Liver (tissue), 3 donors: ENCODE results near the gene WSCD1.

Experiments used
- EGR1 ChIP-seq, 2 donors: IDR thresholded peaks; 2 replicates each; pipeline ENCODE4 v1.6.1; 2016 to 2018; ENCODE audit warnings: antibody characterized with exemption in 2 of 2, low read depth in 2 of 2
- RAD21 ChIP-seq, 2 donors: IDR thresholded peaks; 2 replicates each; pipeline ENCODE4 v1.6.1; 2016; ENCODE audit warnings: antibody characterized with exemption in 2 of 2, mild to moderate bottlenecking in 2 of 2
- RXRA ChIP-seq, 2 donors: IDR thresholded peaks; 2 replicates each; pipeline ENCODE4 v1.6.1; 2017 to 2018; ENCODE audit warnings: antibody characterized with exemption in 2 of 2, mild to moderate bottlenecking in 1 of 2
- SP1 ChIP-seq: IDR thresholded peaks from 2 replicates; pipeline ENCODE4 v1.6.1; 2018; ENCODE audit warnings: antibody characterized with exemption, mild to moderate bottlenecking
- TAF1 ChIP-seq: conservative IDR thresholded peaks from 2 replicates; pipeline ENCODE4 v1.6.1; 2016; ENCODE audit warnings: antibody characterized with exemption, mild to moderate bottlenecking
- YY1 ChIP-seq: IDR thresholded peaks from 2 replicates; pipeline ENCODE4 v1.6.1; 2016; ENCODE audit warnings: antibody characterized with exemption, mild to moderate bottlenecking
- TF ChIP-seq, protein P1 (sequence below): fragments of 150-350 bp; IDR thresholded peaks from 2 replicates; pipeline ENCODE4 v1.5.1; 2017; ENCODE audit warnings: improper control_type of control experiment, low read depth, low read length; ENCODE audit not compliant: missing input control
- TF ChIP-seq, protein P2 (sequence below): IDR thresholded peaks from 2 replicates; pipeline ENCODE4 v1.6.1; 2016; ENCODE audit warnings: antibody characterized with exemption
- TF ChIP-seq, protein P3 (sequence below): IDR thresholded peaks from 2 replicates; pipeline ENCODE4 v1.6.1; 2016; ENCODE audit warnings: antibody characterized with exemption
- donor health status: healthy.
- donor health status: healthy.

DNA sequence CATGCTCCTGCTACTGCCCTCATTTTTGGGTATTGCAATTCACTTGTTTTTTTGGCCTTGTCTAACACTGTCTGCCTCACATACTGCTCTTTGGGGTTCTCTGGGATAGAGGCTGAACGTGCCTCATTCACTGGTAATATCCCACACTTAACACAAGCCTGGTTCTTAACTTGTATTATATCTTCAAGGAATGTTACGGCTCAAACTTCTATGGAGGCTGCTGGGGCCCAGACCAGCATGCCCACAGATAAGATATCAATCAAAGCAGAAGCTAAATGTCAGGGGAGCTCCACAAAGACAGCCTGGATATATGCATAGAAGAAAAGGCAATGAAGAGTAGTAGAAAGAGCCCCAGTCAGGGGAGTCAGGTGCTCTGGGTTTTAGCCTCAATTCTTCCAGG lies 103.5 kb downstream of the WSCD1 start:
- TF ChIP-seq, protein P1, sequence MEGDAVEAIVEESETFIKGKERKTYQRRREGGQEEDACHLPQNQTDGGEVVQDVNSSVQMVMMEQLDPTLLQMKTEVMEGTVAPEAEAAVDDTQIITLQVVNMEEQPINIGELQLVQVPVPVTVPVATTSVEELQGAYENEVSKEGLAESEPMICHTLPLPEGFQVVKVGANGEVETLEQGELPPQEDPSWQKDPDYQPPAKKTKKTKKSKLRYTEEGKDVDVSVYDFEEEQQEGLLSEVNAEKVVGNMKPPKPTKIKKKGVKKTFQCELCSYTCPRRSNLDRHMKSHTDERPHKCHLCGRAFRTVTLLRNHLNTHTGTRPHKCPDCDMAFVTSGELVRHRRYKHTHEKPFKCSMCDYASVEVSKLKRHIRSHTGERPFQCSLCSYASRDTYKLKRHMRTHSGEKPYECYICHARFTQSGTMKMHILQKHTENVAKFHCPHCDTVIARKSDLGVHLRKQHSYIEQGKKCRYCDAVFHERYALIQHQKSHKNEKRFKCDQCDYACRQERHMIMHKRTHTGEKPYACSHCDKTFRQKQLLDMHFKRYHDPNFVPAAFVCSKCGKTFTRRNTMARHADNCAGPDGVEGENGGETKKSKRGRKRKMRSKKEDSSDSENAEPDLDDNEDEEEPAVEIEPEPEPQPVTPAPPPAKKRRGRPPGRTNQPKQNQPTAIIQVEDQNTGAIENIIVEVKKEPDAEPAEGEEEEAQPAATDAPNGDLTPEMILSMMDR, result no peak
- TF ChIP-seq RAD21 (IDR thresholded peaks at IDR 0.05) (no peak), RXRA (IDR thresholded peaks at IDR 0.05) (no peak), EGR1 (IDR thresholded peaks at IDR 0.05; ENCODE audit: low read depth in 2 of 2) (no peak), TAF1 (no peak), SP1 (no peak), YY1 (no peak)
- TF ChIP-seq, protein P2, sequence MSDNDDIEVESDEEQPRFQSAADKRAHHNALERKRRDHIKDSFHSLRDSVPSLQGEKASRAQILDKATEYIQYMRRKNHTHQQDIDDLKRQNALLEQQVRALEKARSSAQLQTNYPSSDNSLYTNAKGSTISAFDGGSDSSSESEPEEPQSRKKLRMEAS, result no peak
- TF ChIP-seq, protein P3, sequence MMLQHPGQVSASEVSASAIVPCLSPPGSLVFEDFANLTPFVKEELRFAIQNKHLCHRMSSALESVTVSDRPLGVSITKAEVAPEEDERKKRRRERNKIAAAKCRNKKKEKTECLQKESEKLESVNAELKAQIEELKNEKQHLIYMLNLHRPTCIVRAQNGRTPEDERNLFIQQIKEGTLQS, result no peak
